ENCODE measurements around the gene ADAM12.

The ADAM12 gene

DNA sequence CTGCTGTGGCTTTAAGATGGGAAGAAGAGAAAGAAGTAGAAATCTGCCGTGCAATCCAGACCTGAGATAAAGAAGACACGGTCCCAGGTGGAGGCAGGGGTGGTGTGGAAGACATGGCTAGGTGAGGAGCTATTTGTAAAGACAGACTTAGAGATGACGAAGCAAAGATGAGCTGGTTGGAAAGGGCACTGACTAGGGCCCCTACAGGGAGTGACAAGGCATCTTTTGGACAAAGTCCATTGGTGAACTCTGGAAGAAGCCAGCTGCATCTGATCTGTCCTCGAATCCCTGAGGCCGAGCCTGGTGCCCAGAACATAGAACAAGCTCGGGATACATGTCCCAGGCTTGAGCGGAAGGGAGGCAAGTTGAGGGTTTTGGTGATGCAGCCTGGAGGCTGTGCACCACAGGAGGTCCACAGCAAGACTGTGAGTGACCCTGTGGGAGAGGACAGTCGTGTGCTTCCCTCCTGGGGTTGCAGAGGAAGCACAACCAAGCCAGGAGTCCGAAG is 191.2 kb downstream of the ADAM12 start:
- ChIA-PET CTCF (interaction anchor here (1.9 kb wide), 1 partner anchor 16 kb away, joined by 7 read pairs; no protein-coding TSS in a partner anchor), POLR2A (no interaction called here)
- DNase-seq (ENCODE audit: extremely low spot score): no peak

DNA sequence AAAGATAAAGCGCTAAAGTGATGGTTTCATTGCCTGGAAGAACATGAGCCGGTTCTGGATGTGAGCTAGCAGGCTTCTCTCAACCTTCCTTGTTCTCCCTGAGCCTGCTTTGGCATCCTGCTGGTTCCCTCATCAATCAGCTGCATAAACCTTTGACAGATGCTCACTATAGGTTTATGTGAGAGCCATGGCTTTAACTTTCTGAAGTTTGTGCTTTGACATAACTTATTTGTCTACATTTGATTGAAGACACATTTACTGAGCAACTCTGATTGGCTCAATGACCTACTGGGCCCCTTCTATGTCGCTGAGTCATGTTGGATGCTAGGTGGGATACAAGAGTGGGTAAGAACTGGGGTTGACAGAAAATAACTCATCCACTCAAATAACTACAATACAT is 192.0 kb downstream of the ADAM12 start:
- ChIA-PET CTCF (interaction anchor here (1.9 kb wide), 1 partner anchor 17 kb away, joined by 7 read pairs; no protein-coding TSS in a partner anchor), POLR2A (no interaction called here)
- no peak for DNase-seq (ENCODE audit: extremely low spot score)
- TF ChIP-seq CTCF (IDR thresholded peaks at IDR 0.05; ENCODE audit: control extremely low read depth, extremely low read depth, low read depth, missing control alignments): no peak

More for the DNA sequence above, 191.2 kb downstream of the ADAM12 start:
- no peak for TF ChIP-seq CTCF (IDR thresholded peaks at IDR 0.05; ENCODE audit: control extremely low read depth, extremely low read depth, low read depth, missing control alignments)

DNA sequence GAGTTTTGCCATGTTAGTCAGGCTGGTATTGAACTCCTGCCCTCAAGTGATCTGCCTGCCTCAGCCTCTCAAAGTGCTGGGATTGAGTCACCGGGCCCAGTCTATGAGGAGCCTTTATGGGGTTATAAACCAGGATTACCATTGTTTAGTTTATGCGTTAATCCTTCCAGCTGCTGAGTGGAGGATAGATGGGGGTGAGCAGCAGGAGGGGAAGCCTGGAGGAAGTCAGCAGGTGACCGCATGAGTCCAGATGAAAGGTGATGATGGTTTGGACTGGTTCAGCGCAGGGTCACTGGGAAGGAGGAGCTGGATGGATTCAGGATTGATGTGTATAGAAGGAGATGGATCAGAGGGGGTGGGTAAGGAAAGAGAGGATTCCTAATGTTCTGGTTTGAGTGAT is 197.1 kb downstream of the ADAM12 start:
- no peak for DNase-seq (ENCODE audit: extremely low spot score)
- ChIA-PET CTCF (interaction anchor here (1.1 kb wide), 1 partner anchor 22 kb away, joined by 3 read pairs; no protein-coding TSS in a partner anchor), POLR2A (no interaction called here)
- TF ChIP-seq CTCF (IDR thresholded peaks at IDR 0.05; ENCODE audit: control extremely low read depth, extremely low read depth, low read depth, missing control alignments): no peak

- ChIA-PET POLR2A (no interaction called here), CTCF (no interaction called here)
- TF ChIP-seq CTCF (IDR thresholded peaks at IDR 0.05; ENCODE audit: control extremely low read depth, extremely low read depth, low read depth, missing control alignments): no peak
- DNase-seq (ENCODE audit: extremely low spot score): no peak
Observed at GRCh38 chr10:126188679-126189200, 199.5 kb downstream of the ADAM12 start.

- POLR2A ChIA-PET: no interaction called here
- no peak for DNase-seq (ENCODE audit: extremely low spot score)
- TF ChIP-seq CTCF (IDR thresholded peaks at IDR 0.05; ENCODE audit: control extremely low read depth, extremely low read depth, low read depth, missing control alignments): no peak
- CTCF ChIA-PET: interaction anchor here (0.8 kb wide), 1 partner anchor 31 kb away, joined by 4 read pairs; no protein-coding TSS in a partner anchor
Observed at GRCh38 chr10:126187399-126187798, 200.9 kb downstream of the ADAM12 start.

- TF ChIP-seq CTCF (IDR thresholded peaks at IDR 0.05; ENCODE audit: control extremely low read depth, extremely low read depth, low read depth, missing control alignments): no peak
- POLR2A ChIA-PET: no interaction called here
- no peak for DNase-seq (ENCODE audit: extremely low spot score)
- CTCF ChIA-PET: interaction anchor here (0.8 kb wide), 1 partner anchor 32 kb away, joined by 4 read pairs; no protein-coding TSS in a partner anchor
Observed at GRCh38 chr10:126186766-126187165, 201.5 kb downstream of the ADAM12 start.
